ENCODE data around the gene THOC6. TPM values are rescaled to one million over a fixed set of nuclear protein-coding genes. Genes with fewer than 3 reads are reported as not detected.
"Not testable (repeated sequence)": the region's sequence is repeated elsewhere in the genome, so short reads cannot be mapped to it uniquely, and the experiment has no call there.

THOC6 gene
- total RNA-seq, 1 experiment from 2014 or later: 35.2 TPM

- DNase-seq (ENCODE audit: low spot score): no peak
Measured at GRCh38 chr16:3030222-3031212, 6.7 kb downstream of the THOC6 start.

- DNase-seq (ENCODE audit: low spot score): no peak
Measured at GRCh38 chr16:3032624-3033023, 8.8 kb downstream of the THOC6 start.

GRCh38 chr16:3035289-3035971 is 11.6 kb downstream of the THOC6 start:
- DNase-seq (ENCODE audit: low spot score): no peak

GRCh38 chr16:3035972-3036725 is 12.3 kb downstream of the THOC6 start:
- no peak for DNase-seq (ENCODE audit: low spot score)

- DNase-seq (ENCODE audit: low spot score): no peak
Measured at GRCh38 chr16:3036726-3037315, 13.0 kb downstream of the THOC6 start, which contains the start of gene BICDL2. TSS of gene BICDL2 (minus strand) at chr16:3036944. CDS start at chr16:3035496, 1,448 bp downstream.

GRCh38 chr16:3038256-3038655 is 14.4 kb downstream of the THOC6 start:
- no peak for DNase-seq (ENCODE audit: low spot score)

- DNase-seq (ENCODE audit: low spot score): no peak
Measured at GRCh38 chr16:3038896-3039295, 15.1 kb downstream of the THOC6 start.

GRCh38 chr16:3042376-3042775 is 18.5 kb downstream of the THOC6 start:
- no peak for DNase-seq (ENCODE audit: low spot score)

- no peak for DNase-seq (ENCODE audit: low spot score)
Measured at GRCh38 chr16:3044708-3045107, 20.9 kb downstream of the THOC6 start.

GRCh38 chr16:3045758-3046640 is 22.2 kb downstream of the THOC6 start, which contains the start of gene MMP25:
TSS of gene MMP25 (plus strand) at chr16:3046561. CDS start at chr16:3046918, 357 bp downstream.
- no peak for DNase-seq (ENCODE audit: low spot score)

- DNase-seq (ENCODE audit: low spot score): no peak
Measured at GRCh38 chr16:3046641-3047386, 23.0 kb downstream of the THOC6 start.

GRCh38 chr16:3047387-3047720 is 23.5 kb downstream of the THOC6 start:
- DNase-seq (ENCODE audit: low spot score): no peak

- DNase-seq (ENCODE audit: low spot score): no peak
Measured at GRCh38 chr16:3049921-3050481, 26.2 kb downstream of the THOC6 start.

GRCh38 chr16:3050487-3050886 is 26.7 kb downstream of the THOC6 start:
- no peak for DNase-seq (ENCODE audit: low spot score)

GRCh38 chr16:3051009-3051408 is 27.2 kb downstream of the THOC6 start:
- no peak for DNase-seq (ENCODE audit: low spot score)

- DNase-seq (ENCODE audit: low spot score): no peak
Measured at GRCh38 chr16:3051494-3051893, 27.7 kb downstream of the THOC6 start.

GRCh38 chr16:3052571-3053329 is 28.9 kb downstream of the THOC6 start:
- DNase-seq (ENCODE audit: low spot score): not testable (repeated sequence)

GRCh38 chr16:3053330-3053710 is 29.5 kb downstream of the THOC6 start:
- not testable (repeated sequence) for DNase-seq (ENCODE audit: low spot score)

All from A172 (cell line).